SIG-M5 treated with dmso at 0.1 percent for 504 hours (cell line): ENCODE data around the gene RNF133.
"Not testable (repeated sequence)": the region's sequence is repeated elsewhere in the genome, so short reads cannot be mapped to it uniquely, and the experiment has no call there.

Experiments
- DNase-seq: peaks from one replicate; lab custom pipeline; 2025; ENCODE audit not compliant: unreplicated experiment; lab: John Stamatoyannopoulos, UW

The RNF133 gene

DNA sequence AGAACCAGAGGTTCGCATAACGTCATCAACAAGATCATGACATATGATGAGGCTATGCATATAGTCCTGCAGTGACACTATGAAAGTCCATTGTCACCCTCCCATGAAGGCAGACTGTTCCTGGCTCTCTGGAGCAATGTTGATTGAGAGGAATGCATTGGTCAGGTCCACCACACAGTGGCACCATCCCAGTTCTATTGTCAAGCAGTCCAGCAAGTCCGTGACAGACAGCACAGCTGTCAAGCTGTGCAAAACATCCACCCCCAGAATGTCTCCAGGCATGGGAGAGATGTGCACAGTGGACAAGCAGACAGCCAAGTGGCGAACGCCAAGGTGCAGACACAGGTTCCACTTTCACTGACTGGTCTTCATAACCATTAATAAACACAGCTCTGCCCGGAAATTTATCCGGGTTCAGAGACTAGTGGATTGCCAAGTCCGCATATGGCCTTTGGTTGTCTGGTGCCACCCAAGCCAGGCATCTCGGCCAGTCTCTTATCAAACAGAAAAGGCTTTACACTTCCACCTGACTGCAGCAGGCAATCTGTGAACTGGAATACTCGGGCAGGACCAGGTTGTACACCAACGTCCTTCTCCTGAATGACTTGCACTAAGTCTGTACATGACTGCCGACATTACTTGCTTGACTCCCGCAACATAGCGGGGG is 7.2 kb downstream of the RNF133 start:
- no peak for DNase-seq

DNA sequence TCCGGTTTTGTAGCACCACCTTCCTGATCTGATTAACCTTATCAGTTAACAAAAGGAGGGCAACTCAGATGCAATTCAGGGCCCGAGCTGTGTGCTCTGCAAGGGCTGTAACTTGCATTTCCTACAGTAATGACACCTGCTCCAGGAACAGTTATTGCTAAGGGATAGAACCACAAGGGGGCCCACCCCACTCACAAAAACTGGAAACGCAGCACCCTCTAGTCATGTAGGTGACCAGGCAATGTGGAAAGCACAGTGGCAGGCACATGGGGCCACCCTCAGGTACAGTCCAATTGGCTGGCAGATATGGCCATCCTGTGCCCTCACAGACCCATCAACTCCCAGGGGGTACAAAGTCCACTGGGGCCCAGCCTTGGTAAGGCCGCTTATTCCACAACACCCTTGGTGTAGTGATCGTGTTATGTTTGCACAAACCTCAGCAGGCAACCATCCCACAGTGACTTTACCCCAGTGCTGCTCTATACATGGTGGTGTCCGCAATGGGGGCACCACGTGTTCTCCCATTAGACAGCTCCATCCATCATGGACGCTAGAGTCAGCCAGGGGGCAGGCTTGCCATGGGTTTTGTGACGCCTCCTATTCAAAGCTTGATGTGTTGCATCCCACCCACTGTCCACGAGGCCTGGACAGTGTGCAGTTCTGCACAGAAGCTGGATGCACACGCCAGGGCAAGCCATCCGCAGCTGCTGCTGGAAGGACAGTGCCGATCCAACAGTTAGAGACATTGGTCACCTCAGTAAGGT is 9.4 kb downstream of the RNF133 start:
- no peak for DNase-seq

DNA sequence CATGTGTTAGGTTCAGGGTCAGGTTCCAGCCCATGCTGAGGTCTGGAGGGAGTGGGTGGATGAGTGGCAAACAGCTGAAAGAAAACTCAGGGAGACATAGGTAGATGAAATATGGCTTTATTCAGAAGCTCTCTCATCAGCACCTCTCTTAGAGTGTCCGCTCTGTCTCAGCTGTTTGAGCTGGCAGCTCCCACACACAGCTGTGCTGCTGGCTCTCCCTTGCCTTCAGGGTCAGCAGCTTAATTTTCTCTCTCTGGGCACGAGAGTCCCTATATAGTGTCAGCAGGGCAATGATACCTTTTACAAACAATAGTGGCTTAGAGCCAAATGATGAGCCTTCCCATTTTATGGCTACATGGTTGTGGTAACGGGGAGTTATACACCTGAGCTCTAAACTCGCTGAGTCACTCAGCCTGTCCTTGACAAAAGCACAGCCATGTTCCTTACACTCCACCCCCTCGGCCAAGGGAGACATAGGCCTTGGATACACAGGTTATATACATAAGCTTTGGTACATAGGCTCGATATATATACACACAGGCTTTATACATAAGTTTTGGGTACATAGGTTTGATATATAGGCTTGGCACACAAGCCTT is 10.4 kb downstream of the RNF133 start:
- no peak for DNase-seq

DNA sequence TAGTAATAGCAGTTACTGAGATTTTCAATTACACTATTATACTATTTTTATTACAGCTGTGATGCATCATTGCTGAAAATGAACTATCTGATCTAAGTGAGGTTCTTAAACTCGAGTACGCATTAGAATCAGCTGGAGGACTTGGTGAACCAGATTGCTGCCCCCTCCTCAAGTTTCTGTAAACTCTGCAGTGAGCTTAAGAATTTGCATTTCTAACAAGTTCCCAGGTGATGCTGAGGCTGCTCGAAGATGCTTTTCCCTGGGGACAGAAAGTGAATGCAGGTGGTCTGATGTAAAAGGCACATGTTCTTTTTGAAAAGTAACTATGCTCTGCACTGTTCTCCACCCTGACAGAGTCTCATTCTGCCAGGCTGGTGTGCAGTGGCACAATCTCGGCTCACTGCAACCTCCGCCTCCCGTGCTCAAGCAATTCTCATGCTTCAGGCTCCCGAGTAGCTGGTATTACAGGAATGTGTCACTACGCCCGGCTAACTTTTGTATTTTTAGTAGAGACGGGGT is 12.5 kb downstream of the RNF133 start:
- DNase-seq = no peak

DNA sequence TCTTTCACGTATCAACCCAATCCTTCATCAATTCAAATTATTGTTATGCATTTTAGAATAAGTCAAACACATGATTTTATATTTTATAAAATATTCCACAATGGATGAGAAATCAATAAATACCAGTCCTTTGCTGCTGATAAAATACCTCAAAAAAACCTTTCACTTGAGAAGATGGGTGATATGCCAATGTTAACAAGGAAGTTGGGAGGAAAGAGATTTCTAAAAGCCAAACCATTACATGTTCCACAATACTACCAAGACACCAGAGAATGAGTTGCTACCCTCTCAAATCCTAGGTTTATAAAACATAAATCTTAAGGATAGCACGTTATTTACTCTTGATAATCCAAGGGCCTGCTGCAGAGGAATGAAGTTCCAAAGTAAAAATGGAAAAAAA is 14.4 kb downstream of the RNF133 start:
- no peak for DNase-seq

DNA sequence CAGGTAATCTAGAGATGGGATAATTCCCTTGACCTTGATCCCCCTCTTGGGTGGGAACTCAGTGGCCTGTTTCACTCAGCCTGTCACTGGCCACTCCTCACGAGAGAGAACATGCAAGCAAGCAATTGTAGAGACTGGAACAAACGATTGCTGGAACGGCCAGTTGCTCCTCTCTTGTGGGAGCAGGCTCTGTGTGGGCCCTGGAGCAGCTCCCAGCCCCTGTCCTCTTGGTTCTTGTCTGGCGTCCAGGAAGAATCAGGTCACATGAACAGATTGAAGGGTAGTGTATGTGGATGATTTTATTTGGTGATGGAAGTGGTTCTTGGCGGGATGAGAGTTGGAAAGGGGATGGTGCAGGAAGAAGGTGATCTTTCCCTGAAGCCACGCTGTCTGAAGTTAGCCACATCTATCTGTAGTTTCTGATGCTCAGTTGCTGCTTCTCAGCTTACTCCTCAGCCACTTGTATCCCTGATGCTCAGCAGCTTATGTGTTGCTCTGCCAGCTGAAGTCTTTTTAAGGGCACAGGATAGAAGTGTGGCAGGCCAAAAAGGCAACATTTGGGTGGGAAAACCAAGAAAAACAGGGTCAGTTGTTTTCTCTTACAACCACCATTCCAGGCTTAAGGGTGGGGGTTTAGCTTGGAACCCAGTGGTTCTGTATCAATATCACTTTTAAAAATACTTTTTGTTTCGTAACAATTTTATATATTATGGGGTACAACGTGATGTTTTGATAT is 15.9 kb downstream of the RNF133 start:
- no peak for DNase-seq

DNA sequence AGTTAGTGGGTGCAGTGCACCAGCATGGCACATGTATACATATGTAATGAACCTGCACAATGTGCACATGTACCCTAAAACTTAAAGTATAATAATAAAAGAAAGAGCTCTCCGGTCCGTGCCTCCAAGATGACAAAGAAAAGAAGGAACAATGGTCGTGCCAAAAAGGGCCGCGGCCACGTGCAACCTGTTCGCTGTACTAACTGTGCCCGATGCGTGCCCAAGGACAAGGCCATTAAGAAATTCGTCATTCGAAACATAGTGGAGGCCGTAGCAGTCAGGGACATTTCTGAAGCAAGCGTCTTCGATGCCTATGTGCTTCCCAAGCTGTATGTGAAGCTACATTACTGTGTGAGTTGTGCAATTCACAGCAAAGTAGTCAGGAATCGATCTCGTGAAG is 17.7 kb downstream of the RNF133 start:
- not testable (repeated sequence) for DNase-seq

DNA sequence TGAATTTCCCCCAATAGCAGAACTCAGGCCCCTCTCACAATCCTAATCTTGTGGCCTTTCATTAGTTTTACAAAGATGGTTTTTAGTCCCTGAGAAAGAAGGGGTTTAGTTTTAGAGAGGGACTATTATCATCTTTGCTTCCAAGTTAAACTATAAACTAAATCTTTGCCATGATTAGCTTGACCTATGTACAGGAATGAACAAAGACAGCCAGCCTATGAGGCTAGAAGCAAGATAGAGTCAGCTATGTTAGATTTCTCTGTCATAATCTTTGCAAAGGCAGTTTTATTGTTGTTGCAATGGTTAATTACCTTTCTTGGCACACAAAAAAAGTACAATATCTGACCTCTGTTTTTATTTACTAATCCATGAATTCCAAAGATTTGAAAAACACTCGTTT is 19.1 kb downstream of the RNF133 start:
- DNase-seq = no peak

DNA sequence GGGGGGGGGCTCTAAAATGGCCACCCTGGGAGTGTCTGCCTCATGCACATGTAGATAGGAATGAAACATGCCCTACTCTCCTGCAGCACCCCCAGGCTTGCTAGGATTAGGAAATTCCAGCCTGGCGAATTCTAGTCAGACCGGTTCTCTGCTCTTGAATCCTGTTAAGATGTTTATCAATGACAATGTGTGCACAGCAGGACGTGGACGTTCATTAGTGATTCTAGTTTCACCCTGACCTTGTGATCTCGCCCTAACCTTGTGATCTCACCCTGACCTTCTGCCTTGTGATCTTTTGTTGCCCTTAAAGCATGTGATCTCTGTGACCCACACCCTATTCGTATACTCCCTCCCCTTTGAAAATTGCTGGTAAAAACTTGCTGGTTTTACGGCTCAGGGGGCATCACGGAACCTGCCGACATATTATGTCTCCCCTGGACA is 19.6 kb downstream of the RNF133 start:
- not testable (repeated sequence) for DNase-seq

DNA sequence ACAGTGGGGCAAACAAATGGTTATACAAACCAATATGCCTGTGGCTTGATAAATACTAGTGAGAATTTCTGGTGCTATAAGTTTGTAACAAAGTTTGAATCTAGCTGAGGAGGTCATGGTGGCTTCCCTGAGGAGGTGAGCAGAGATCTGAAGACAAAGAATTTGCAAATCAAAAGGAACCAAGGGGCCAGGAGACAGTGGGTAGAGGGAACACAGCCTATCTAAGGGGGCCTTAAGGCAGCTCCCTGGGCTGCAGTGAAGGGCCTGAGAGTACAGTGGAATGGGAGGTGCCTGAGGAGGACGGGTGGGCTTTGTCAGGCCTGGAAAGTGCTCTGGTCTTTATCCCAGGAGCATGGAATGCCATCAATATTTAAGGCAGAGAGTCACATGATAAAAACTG is 21.8 kb downstream of the RNF133 start:
- no peak for DNase-seq

DNA sequence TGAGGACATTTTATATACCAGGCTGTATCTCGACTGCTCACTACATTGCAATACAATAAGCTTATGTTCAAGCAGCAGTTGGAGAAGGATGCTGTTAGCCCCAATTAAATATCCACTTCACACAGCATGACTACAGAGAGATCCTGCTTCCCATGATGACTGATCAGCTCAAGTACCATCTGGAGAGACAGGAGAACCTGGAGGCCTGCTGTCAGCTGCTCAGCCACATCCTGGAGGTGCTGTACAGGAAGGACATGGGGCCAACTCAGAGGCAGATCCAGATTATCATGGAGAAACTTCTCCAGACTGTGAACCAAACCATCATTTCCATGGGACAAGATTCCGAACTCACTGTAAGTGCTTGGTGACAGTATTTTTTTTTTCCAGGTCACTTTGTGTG is 22.5 kb downstream of the RNF133 start:
- no peak for DNase-seq

DNA sequence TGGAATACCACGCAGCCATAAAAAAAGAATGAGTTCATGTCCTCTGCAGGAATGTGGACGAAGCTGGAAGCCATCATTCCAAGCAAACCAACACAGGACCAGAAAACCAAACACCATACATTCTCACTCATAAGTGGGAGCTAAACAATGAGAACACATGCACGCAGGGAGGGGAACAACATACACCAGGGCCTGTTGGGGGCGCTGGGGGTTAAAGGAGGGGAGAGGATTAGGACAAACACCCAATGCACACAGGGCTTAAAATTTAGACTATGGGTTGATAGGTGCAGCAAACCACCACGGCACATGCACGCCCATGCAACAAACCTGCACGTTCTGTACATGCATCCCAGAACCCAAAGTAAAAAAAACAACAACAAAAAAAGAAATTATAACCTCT is 23.3 kb downstream of the RNF133 start:
- DNase-seq = no peak

DNA sequence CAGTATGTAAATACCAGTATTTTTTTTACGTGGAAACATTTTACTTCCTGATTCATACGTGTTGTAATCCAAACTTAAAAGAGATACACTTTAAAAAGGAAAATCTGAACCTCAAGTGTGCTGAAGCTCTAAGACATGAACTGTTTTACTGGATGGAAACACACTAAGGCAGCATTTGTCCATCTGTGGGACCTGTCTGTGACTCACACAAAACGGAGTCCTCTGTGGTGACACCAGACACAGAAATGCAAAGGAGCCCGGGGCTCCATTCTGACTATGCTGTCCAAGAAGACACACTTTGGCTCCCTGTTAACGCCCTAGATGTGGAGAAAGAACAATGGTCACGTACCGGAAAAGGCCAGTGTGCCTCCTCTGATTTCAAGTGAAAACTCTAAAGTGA is 23.9 kb downstream of the RNF133 start:
- no peak for DNase-seq

DNA sequence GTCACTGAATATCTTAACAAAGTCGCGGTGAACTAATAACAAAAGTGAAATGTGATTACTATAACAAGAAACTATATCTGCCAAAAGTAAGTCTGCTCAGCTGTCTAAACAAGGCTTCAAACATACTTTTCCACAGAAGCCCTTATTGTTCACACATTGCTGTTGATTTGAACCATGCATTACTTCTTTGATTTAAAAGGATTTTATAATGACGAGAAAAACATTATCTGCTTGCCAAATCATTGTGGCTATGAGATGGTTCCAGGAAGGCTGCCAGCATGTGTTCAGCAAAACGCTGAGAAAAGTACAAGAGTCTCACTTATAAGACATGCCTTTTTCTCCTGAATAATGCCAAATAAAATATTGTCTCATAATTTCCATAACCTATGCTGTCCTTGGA is 24.4 kb downstream of the RNF133 start:
- DNase-seq = no peak

DNA sequence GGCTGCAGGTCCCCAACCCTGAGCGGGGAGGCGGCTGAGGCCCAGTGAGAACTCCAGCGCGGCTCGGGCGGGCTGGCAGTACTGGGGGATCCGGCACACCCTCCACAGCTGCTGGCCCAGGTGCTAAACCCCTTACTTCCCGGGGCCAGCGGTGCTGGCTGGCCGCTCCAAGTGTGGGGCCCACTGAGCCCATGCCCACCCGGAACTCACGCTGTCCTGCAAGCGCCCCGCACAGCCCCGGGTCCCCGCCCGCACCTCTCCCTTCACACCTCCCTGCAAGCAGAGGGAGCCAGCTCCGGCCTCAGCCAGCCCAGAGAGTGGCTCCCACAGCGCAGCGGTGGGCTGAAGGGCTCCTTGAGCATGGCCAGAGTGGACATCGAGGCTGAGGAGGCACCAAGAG is 25.0 kb downstream of the RNF133 start:
- DNase-seq = no peak

DNA sequence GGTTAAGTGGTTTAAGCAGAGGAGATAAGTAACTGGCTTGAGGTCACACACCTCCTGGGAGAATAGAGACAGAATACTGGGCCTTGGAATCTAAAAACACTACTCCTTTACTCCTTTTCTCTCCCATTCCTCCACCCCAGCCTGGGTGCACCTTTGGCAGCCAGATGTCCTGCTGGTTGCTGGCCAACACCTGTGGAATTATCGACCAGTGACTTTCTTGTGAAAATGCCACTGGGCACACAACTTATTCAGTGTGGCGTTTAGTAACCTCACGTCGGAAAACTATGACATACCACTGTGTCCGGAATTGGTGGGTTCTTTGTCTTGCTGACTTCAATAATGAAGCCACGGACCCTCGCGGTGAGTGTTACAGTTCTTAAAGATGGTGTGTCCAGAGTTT is 26.4 kb downstream of the RNF133 start:
- no peak for DNase-seq

DNA sequence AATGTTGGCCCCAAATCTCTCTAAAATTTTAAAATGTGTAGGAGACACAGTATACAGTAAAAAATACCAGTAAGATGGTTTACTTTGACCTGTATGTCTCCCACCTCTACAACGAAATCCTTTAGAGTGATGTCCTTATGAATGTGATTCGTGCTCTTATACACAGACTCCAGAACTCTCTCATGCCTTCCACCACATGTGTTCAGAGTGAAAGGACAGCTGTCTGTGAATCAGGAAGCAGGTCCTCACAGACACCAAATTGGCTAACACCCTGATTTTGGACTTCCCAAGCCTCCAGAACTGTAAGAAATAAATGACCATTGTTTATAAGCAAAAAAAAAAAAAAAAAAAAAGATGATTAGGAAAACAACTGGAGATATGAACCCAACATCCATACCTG is 35.2 kb downstream of the RNF133 start:
- no peak for DNase-seq

DNA sequence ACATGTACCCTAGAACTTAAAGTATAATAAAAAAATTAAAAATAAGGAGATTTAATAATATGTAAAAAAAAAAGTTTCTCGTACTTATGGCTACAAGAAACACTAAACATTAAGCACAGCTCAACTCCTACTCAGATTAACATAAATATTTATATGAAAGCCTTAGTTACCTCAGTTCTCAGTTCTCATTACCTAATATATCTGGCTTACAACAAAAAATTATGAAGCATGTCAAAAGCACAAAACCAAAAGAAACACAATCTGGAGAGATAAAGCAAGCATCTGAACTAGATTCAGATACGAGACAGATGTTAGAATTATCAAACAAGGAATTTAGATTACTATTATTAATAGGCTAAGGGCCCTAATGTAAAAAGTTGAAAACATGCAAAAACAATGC is 40.1 kb downstream of the RNF133 start:
- DNase-seq = no peak

DNA sequence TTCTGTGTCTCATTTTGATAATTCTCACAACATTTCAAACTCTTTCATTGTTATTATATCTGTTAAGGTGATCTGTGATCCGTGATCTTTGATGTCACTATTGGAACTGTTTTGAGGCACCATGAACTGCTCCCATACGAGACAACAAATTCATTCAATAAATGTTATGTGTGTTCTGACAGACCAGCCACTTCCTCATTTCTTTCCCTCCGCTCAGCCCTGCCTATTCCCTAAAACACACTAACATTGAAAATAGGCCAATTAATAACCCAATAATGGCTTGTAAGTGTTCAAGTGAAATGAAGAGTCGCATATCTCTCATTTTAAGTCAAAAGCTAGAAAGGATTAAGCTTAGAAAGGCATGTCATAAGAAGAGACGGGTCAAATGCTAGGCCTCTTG is 45.2 kb downstream of the RNF133 start:
- DNase-seq = no peak

DNA sequence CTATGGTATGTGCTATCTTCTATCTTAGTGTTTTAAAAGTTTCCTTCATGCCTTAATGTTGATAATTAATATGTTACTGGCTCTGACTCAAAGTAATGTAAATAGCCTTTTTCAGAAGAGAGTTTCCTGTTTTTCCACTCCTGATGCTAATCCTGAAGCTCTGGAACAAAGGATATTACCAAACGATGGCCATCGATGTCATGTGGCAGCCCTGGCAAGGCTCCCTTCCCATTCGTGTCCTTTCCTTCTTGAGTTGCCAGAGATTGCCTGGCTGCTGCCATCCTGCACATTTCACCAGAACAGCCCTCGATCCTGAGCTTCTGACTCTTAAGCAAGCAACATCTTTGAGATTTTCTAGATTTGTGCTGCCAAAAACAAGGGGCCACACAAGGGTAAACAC is 46.0 kb downstream of the RNF133 start:
- DNase-seq = no peak

DNA sequence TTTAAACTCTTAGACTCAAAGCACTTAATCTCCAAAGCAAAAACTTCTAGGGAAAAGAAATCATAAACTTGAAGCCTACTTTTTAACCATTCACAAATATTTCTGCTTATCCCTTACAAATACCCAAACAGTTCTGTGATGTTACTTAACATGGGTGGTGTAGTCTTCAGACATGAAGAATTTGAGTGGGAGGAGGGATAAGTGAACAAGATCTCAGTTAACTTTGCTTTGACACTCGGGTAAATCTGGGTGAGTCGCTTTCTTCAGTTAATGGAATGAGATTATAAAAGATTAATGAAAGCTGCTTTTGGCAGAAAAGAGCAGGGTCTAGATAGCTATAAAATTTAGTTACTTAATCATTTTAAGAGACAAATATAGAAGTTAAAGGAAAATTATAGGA is 47.5 kb downstream of the RNF133 start:
- DNase-seq = no peak
